Gastrocnemius medialis (tissue), 4 donors: ENCODE data around the gene NINJ2. TPM values are rescaled to one million over a fixed set of nuclear protein-coding genes. Genes with fewer than 3 reads are reported as not detected.

Experiments
- ATAC-seq, 2 donors: fragments of 150-250 bp; one replicate each; pipeline ENCODE4 v1.9.1; 2016
- DNase-seq, 2 donors: peaks; one replicate each; pipeline ENCODE4 v3.0.0-alpha.2; 2019
- H3K27ac ChIP-seq, 4 donors: fragments of 200-600 bp; sonication (generic); 1 replicate in 1 of 4; 2 replicates in 3 of 4; pipeline ENCODE4 v1.5.1; 2016 to 2018; ENCODE audit warnings: mild to moderate bottlenecking in 2 of 4, moderate library complexity in 1 of 4
- H3K27me3 ChIP-seq, 3 donors: fragments of 200-600 bp; sonication (generic) in 2 of 3; 1 replicate in 1 of 3; 2 replicates in 2 of 3; pipeline versions ENCODE4 v1.5.1 to v1.6.0; 2016 to 2019; ENCODE audit warnings: mild to moderate bottlenecking in 1 of 3, moderate library complexity in 1 of 3
- H3K36me3 ChIP-seq, 2 donors: fragments of 200-600 bp; sonication (generic) in 1 of 2; one replicate each; pipeline ENCODE4 v1.5.1; 2017 to 2018
- H3K4me1 ChIP-seq, 2 donors: fragments of 200-600 bp; sonication (generic) in 1 of 2; one replicate each; pipeline ENCODE4 v1.5.1; 2016 to 2017; ENCODE audit warnings: mild to moderate bottlenecking in 2 of 2
- H3K4me3 ChIP-seq, 4 donors: fragments of 200-600 bp; sonication (generic) in 3 of 4; 1 replicate in 1 of 4; 2 replicates in 3 of 4; pipeline ENCODE4 v1.5.1; 2016 to 2019; ENCODE audit warnings: mild to moderate bottlenecking in 2 of 4
- H3K9me3 ChIP-seq, 3 donors: fragments of 200-600 bp; sonication (generic) in 2 of 3; 1 replicate in 1 of 3; 2 replicates in 2 of 3; pipeline ENCODE4 v1.5.1; 2016 to 2019
- POLR2A ChIP-seq, 2 donors: fragments of 450-650 bp; IDR thresholded peaks; one replicate each; pipeline ENCODE4 v1.6.1; 2017; ENCODE audit warnings: antibody characterized with exemption in 2 of 2, mild to moderate bottlenecking in 2 of 2, moderate library complexity in 2 of 2
- in situ Hi-C, 4 donors: fragments of 200-750 bp; cut with MboI; loops; one replicate each; pipeline versions ENCODE4 v1.15.0 to v1.8.0; 2017; ENCODE audit warnings: low sequenced_read_pairs in 4 of 4
- intact Hi-C: fragments of 100-400 bp; cut with DNase I; formaldehyde crosslinking; loops from one replicate; pipeline ENCODE4 v1.15.1; 2023; ENCODE audit warnings: low total_unique reads
- total RNA-seq, 4 donors: library from RNA; depleted of rRNA; stranded (reverse); fragments of >200 nt; gene quantifications; one replicate each; pipeline versions ENCODE4 v1.1.0 to v1.2.3, GENCODE V29; 2016
- TF ChIP-seq, protein P1 (sequence below), 5 experiments: fragments of 450-650 bp in 3 of 5; fragments of 200-600 bp in 2 of 5; sonication (generic) in 2 of 5; IDR thresholded peaks in 4 of 5; conservative IDR thresholded peaks in 1 of 5; 1 replicate in 4 of 5; 2 replicates in 1 of 5; pipeline ENCODE4 v1.5.1; 2016 to 2019; ENCODE audit warnings: antibody characterized with exemption in 5 of 5, mild to moderate bottlenecking in 3 of 5, moderate library complexity in 3 of 5

The NINJ2 gene
- total RNA-seq, 4 donors from 2014 or later: 12.0 to 106 (median 78.5) TPM

DNA sequence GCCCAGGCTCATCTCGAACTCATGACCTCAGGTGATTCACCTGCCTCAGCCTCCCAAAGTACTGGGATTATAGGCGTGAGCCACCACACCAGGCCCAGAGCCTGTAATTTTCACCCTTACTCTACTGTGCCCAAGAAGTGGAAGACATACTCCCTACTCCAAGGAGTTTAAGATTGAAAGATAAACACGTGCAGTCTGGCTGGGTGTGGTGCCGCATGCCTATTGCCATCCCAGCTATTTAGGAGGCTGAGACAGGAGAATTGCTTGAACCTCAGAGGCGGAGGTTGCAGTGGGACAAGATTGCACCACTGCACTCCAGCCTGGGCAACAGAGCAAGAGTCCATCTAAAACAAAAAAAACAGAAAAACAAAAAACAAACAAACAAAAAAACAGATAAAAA, 90.0 kb downstream of the NINJ2 start:
- Histone ChIP-seq H3K27ac (peak overlapping the region; percentile 86 to 95 (median 92)), H3K36me3 (no peaks in the 10 kb centered on the region), H3K9me3 (no peaks in the 10 kb centered on the region), H3K27me3 (no peaks in the 10 kb centered on the region), H3K4me3 (no peak overlapping the region), H3K4me1 (peaks cover 32 to 38% of the 10 kb centered on the region in 2 donors)
- TF ChIP-seq POLR2A (IDR thresholded peaks at IDR 0.05): no peak
- TF ChIP-seq, protein P1, sequence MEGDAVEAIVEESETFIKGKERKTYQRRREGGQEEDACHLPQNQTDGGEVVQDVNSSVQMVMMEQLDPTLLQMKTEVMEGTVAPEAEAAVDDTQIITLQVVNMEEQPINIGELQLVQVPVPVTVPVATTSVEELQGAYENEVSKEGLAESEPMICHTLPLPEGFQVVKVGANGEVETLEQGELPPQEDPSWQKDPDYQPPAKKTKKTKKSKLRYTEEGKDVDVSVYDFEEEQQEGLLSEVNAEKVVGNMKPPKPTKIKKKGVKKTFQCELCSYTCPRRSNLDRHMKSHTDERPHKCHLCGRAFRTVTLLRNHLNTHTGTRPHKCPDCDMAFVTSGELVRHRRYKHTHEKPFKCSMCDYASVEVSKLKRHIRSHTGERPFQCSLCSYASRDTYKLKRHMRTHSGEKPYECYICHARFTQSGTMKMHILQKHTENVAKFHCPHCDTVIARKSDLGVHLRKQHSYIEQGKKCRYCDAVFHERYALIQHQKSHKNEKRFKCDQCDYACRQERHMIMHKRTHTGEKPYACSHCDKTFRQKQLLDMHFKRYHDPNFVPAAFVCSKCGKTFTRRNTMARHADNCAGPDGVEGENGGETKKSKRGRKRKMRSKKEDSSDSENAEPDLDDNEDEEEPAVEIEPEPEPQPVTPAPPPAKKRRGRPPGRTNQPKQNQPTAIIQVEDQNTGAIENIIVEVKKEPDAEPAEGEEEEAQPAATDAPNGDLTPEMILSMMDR (IDR thresholded peaks at IDR 0.05 in 4 of 5, conservative IDR thresholded peaks at IDR 0.05 in 1 of 5): no peak
- peak in 1 of 2 donors; percentile 6 for DNase-seq
- intact Hi-C loops (loop anchor here (5.0 kb wide), 1 partner anchor 1034 kb away; no protein-coding TSS in a partner anchor), in situ Hi-C loops (loop anchor here (5.0 to 25.0 kb wide), 8 partner anchors 72 to 1039 kb away; partner anchors contain the start of gene FBXL14 (in 3 of the 4))
- no peak for ATAC-seq

DNA sequence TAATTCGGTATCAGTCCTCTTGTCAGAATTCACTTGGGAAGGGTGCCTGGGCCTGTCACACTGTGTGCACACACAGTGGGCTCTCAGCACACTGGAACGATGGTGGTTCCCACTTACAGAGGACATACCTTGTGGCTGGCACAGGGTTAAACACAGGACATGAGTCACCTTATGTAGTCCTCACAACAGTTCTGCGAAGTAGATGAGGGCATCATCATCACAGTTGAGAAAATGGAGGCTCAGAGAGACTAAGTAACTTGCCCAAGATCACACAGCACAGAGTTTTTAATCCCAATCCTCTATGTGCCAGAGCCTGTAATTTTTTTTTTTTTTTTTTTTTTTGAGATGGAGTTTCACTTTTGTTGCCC, 90.7 kb downstream of the NINJ2 start:
- intact Hi-C loops: loop anchor here (5.0 kb wide), 1 partner anchor 1035 kb away; no protein-coding TSS in a partner anchor
- H3K27ac ChIP-seq: peak overlapping the region; percentile 86 to 95 (median 92)
- H3K9me3 ChIP-seq: no peaks in the 10 kb centered on the region
- ATAC-seq (no peak), DNase-seq (no peak)
- H3K36me3 ChIP-seq: no peaks in the 10 kb centered on the region
- no peak overlapping the region for H3K4me3 ChIP-seq
- H3K27me3 ChIP-seq: no peaks in the 10 kb centered on the region
- TF ChIP-seq, protein P1 (IDR thresholded peaks at IDR 0.05 in 4 of 5, conservative IDR thresholded peaks at IDR 0.05 in 1 of 5): no peak
- peaks cover 32 to 35% of the 10 kb centered on the region in 2 donors for H3K4me1 ChIP-seq
- in situ Hi-C loops: loop anchor here (5.0 to 25.0 kb wide), 8 partner anchors 72 to 1040 kb away; partner anchors contain the start of gene FBXL14 (in 3 of the 4)

DNA sequence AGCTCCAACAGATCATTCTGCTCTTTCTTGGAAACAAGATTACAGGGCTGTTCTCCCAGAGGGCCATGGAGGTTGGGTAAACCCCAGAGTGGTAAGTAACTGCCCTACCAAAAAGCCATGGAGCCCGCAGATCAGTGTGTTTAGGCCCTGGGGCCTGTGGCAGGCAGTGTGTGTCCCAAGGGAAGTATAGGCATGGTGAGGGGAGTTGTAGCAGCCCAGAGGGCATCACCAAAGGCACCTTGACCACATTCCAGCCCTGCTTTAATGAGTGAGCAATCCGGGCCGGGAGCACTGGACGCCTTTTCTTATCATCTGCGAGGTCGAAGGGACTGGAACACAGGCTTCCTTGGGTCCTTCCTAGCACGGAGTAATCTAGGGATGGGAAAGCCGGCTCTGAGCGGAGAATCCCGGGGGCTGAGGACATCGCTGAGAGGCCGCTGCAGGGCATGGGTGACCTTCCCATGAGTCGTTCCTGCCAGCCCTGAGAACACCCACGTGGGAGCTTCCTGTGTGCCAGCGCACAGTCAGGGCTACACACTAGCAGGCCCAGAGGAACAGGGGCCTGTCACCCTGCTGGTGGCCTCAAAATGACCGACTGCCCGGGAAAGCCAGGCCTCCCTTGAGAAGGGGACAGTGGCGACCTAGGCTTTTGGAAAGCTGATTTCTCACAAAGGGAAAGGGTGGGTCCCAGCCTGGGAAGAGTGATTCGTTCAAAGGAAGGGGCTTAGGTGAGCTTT, 91.3 kb downstream of the NINJ2 start:
- Histone ChIP-seq H3K36me3 (no peaks in the 10 kb centered on the region), H3K27ac (peak overlapping the region; percentile 86 to 95 (median 92)), H3K27me3 (no peaks in the 10 kb centered on the region), H3K9me3 (no peaks in the 10 kb centered on the region), H3K4me1 (peaks cover 32 to 35% of the 10 kb centered on the region in 2 donors), H3K4me3 (peak overlapping the region; percentile 63 to 74 (median 71))
- DNase-seq (peak; percentile 65 to 88), ATAC-seq (peak; percentile 23 to 31)
- intact Hi-C loops: loop anchor here (2.0 to 5.0 kb wide), 2 partner anchors 79 to 1035 kb away; no protein-coding TSS in a partner anchor
- in situ Hi-C loops: loop anchor here (5.0 to 25.0 kb wide), 8 partner anchors 73 to 1040 kb away; partner anchors contain the start of gene FBXL14 (in 3 of the 4)
- no peak for TF ChIP-seq POLR2A (IDR thresholded peaks at IDR 0.05)
- TF ChIP-seq, protein P1 (IDR thresholded peaks at IDR 0.05 in 4 of 5, conservative IDR thresholded peaks at IDR 0.05 in 1 of 5): peak in 1 of 5 experiments; percentile 8

GRCh38 chr12:570921-571794, 92.1 kb downstream of the NINJ2 start:
- DNase-seq: peak; percentile 80 to 93

More at GRCh38 chr12:570921-571794, 92.1 kb downstream of the NINJ2 start:
- in situ Hi-C loops (loop anchor here (5.0 to 25.0 kb wide), 8 partner anchors 74 to 1041 kb away; partner anchors contain the start of gene FBXL14 (in 3 of the 4)), intact Hi-C loops (loop anchor here (1.0 to 5.0 kb wide), 4 partner anchors 80 to 1036 kb away; partner anchors contain the start of gene RAD52)
- Histone ChIP-seq H3K27me3 (no peaks in the 10 kb centered on the region), H3K36me3 (no peaks in the 10 kb centered on the region), H3K4me1 (peaks cover 25 to 29% of the 10 kb centered on the region in 2 donors), H3K4me3 (peak overlapping the region; percentile 63 to 74 (median 71)), H3K27ac (peak overlapping the region; percentile 86 to 95 (median 92)), H3K9me3 (no peaks in the 10 kb centered on the region)
- TF ChIP-seq POLR2A (IDR thresholded peaks at IDR 0.05): no peak
- TF ChIP-seq, protein P1 (IDR thresholded peaks at IDR 0.05 in 4 of 5, conservative IDR thresholded peaks at IDR 0.05 in 1 of 5): no peak
- peak; percentile 71 for ATAC-seq
